Measurements from ENCODE around the gene NHSL2. TPM values are rescaled to one million over a fixed set of nuclear protein-coding genes. Genes with fewer than 3 reads are reported as not detected.

Gene NHSL2
- total RNA-seq, 2 donors from 2014 or later, result 1.0 to 4.1 TPM

- H3K9me3 ChIP-seq, result no peaks in the 10 kb centered on the region
Measured at GRCh38 chrX:72180539-72180938, 269.9 kb downstream of the NHSL2 start.

GRCh38 chrX:72181178-72182125 lies 270.8 kb downstream of the NHSL2 start, which contains the start of gene PIN4:
TSS of gene PIN4 (plus strand) at chrX:72181757. CDS start at chrX:72181786, 29 bp downstream.
- Histone ChIP-seq H3K27me3 (no peaks in the 10 kb centered on the region), H3K27ac (peak within 1 kb of the TSS; percentile 77), H3K9ac (ENCODE audit: low read depth in 2 of 2, low read length in 2 of 2) (peak within 1 kb of the TSS; percentile 38 to 59), H3K36me3 (no peaks in the 10 kb centered on the region), H3K4me1 (no peaks in the 10 kb centered on the region), H3K4me3 (peak within 1 kb of the TSS; percentile 62), H3K9me3 (no peaks in the 10 kb centered on the region)
- DNase-seq, result peak; percentile 93
- intact Hi-C loops (cut with DNase I), result no loop called here
- TF ChIP-seq, protein P1, sequence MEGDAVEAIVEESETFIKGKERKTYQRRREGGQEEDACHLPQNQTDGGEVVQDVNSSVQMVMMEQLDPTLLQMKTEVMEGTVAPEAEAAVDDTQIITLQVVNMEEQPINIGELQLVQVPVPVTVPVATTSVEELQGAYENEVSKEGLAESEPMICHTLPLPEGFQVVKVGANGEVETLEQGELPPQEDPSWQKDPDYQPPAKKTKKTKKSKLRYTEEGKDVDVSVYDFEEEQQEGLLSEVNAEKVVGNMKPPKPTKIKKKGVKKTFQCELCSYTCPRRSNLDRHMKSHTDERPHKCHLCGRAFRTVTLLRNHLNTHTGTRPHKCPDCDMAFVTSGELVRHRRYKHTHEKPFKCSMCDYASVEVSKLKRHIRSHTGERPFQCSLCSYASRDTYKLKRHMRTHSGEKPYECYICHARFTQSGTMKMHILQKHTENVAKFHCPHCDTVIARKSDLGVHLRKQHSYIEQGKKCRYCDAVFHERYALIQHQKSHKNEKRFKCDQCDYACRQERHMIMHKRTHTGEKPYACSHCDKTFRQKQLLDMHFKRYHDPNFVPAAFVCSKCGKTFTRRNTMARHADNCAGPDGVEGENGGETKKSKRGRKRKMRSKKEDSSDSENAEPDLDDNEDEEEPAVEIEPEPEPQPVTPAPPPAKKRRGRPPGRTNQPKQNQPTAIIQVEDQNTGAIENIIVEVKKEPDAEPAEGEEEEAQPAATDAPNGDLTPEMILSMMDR (IDR thresholded peaks at IDR 0.05), result no peak

More at GRCh38 chrX:72180539-72180938, 269.9 kb downstream of the NHSL2 start:
- Histone ChIP-seq H3K36me3 (no peaks in the 10 kb centered on the region), H3K27me3 (no peaks in the 10 kb centered on the region), H3K4me1 (no peaks in the 10 kb centered on the region), H3K4me3 (no peak overlapping the region), H3K27ac (no peak overlapping the region), H3K9ac (ENCODE audit: low read depth in 2 of 2, low read length in 2 of 2) (no peak overlapping the region)
- TF ChIP-seq, protein P1 (IDR thresholded peaks at IDR 0.05), result no peak
- DNase-seq, result no peak
- intact Hi-C loops (cut with DNase I), result no loop called here

DNA sequence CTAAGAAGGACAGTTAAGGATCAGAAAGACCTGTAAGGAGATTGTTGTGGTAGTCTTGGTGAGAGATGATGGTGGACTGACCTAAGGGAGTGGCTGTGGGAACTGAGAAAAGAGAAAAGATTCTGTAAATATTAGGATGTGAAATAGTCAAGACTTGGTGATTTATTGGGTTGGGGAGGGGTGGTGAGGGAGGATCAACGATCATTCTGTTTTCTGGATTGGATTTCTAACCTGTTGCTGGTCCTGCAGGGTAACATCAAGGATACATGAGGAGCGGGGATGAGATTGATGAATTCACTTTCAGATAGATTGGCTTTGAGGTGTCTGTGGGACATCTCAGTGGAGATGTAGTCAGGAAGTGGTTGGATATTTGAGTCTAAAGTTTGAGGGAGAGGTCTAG lies 272.3 kb downstream of the NHSL2 start:
- peak overlapping the region in 1 of 2 donors; percentile 40 for H3K9ac ChIP-seq (ENCODE audit: low read depth in 2 of 2, low read length in 2 of 2)
- intact Hi-C loops (cut with DNase I), result no loop called here

GRCh38 chrX:72201836-72202536 lies 291.3 kb downstream of the NHSL2 start:
- H3K9me3 ChIP-seq, result no peaks in the 10 kb centered on the region
- H3K27me3 ChIP-seq, result no peaks in the 10 kb centered on the region
- no peak overlapping the region for H3K9ac ChIP-seq (ENCODE audit: low read depth in 2 of 2, low read length in 2 of 2)
- H3K4me1 ChIP-seq, result no peaks in the 10 kb centered on the region
- no peak for DNase-seq
- H3K4me3 ChIP-seq, result no peak overlapping the region
- intact Hi-C loops (cut with DNase I), result no loop called here
- no peak overlapping the region for H3K27ac ChIP-seq
- TF ChIP-seq, protein P1 (IDR thresholded peaks at IDR 0.05), result no peak
- H3K36me3 ChIP-seq, result no peaks in the 10 kb centered on the region

More for the DNA sequence above, 272.3 kb downstream of the NHSL2 start:
- no peak for DNase-seq
- Histone ChIP-seq H3K4me1 (no peaks in the 10 kb centered on the region), H3K27ac (no peak overlapping the region), H3K9me3 (no peaks in the 10 kb centered on the region), H3K4me3 (no peak overlapping the region), H3K36me3 (no peaks in the 10 kb centered on the region), H3K27me3 (no peaks in the 10 kb centered on the region)
- TF ChIP-seq, protein P1 (IDR thresholded peaks at IDR 0.05), result no peak

Other genes with a start within 250 kb of the NHSL2 start
- not detected for gene CXorf49, start 192.6 kb upstream of the NHSL2 start, total RNA-seq
- not detected for gene CXorf49B, start 147.5 kb upstream of the NHSL2 start, total RNA-seq
- 1 to 10 TPM; 1.2 to 2.1 TPM for gene RTL5, start 221.1 kb downstream of the NHSL2 start, total RNA-seq